ENCODE results near the gene RIPPLY1. TPM values are rescaled to one million over a fixed set of nuclear protein-coding genes. Genes with fewer than 3 reads are reported as not detected.
A peak's percentile ranks its signal among the peaks of the same experiment; 100 is the strongest.

Gene RIPPLY1
- total and polyA plus RNA-seq, 4 donors: 1.2 to 3.0 (median 3.0) TPM; not detected in 1

GRCh38 chrX:106901781-106902219 is 1.3 kb downstream of the RIPPLY1 start:
- Histone ChIP-seq H3K36me3 (ENCODE audit: control insufficient read depth in 4 of 4, insufficient read depth in 3 of 4, low read depth in 1 of 4, low read length in 3 of 4) (no peaks in the 10 kb centered on the region), H3K9me3 (ENCODE audit: control insufficient read depth in 4 of 4, low read length in 3 of 4) (no peaks in the 10 kb centered on the region), H3K9ac (ENCODE audit: low read depth in 1 of 2, low read length in 2 of 2) (peak overlapping the region in 1 of 2 donors; percentile 65), H3K4me3 (ENCODE audit: low read depth in 1 of 3, low read length in 3 of 3) (peak overlapping the region in 1 of 3 donors; percentile 15), H3K27ac (ENCODE audit: low read depth in 1 of 2, low read length in 2 of 2) (peak overlapping the region; percentile 85 to 95), H3K4me1 (ENCODE audit: control insufficient read depth in 4 of 4, insufficient read depth in 4 of 4, low read length in 3 of 4) (peaks cover 3 to 48% (median 33%) of the 10 kb centered on the region in 4 donors), H3K27me3 (ENCODE audit: control insufficient read depth in 4 of 4, insufficient read depth in 4 of 4, low read length in 3 of 4) (no peaks in the 10 kb centered on the region)
- WGBS: 32% methylated on average over 4 of the region's 4 CpGs
- DNase-seq (ENCODE audit: low spot score): no peak
- TF ChIP-seq RXRA (IDR thresholded peaks at IDR 0.05): peak; percentile 83 to 86
- peak; percentile 56 for TF ChIP-seq ZBTB33 (IDR thresholded peaks at IDR 0.05)
- peak; percentile 75 for TF ChIP-seq MAX (IDR thresholded peaks at IDR 0.05)
- TF ChIP-seq SP1 (IDR thresholded peaks at IDR 0.05): peak; percentile 89
- no peak for TF ChIP-seq CTCF (IDR thresholded peaks at IDR 0.05; ENCODE audit: low read depth, low read length, missing input control)
- TF ChIP-seq GABPA (IDR thresholded peaks at IDR 0.05 in 1 of 2, conservative IDR thresholded peaks at IDR 0.05 in 1 of 2): no peak
- TF ChIP-seq FOXA2 (IDR thresholded peaks at IDR 0.05): no peak
- TF ChIP-seq REST (IDR thresholded peaks at IDR 0.05): no peak
- peak; percentile 64 for TF ChIP-seq ATF3 (IDR thresholded peaks at IDR 0.05)
- TF ChIP-seq NR2F2 (IDR thresholded peaks at IDR 0.05): no peak
- no peak for TF ChIP-seq FOXA1 (IDR thresholded peaks at IDR 0.05)
- peak in 1 of 2 donors; percentile 29 for TF ChIP-seq EGR1 (IDR thresholded peaks at IDR 0.05; ENCODE audit: low read depth in 2 of 2)
- TF ChIP-seq HNF4G (IDR thresholded peaks at IDR 0.05): peak; percentile 96
- TF ChIP-seq JUND (IDR thresholded peaks at IDR 0.05): peak; percentile 49 to 71
- peak in 1 of 2 donors; percentile 47 for TF ChIP-seq RAD21 (IDR thresholded peaks at IDR 0.05)
- no peak for TF ChIP-seq YY1 (IDR thresholded peaks at IDR 0.05)
- TF ChIP-seq HNF4A (conservative IDR thresholded peaks at IDR 0.05): peak; percentile 96
- no peak for TF ChIP-seq TAF1 (conservative IDR thresholded peaks at IDR 0.05)

Data from liver (tissue), 9 donors.